ENCODE results near the gene HPSE2. TPM values are rescaled to one million over a fixed set of nuclear protein-coding genes. Genes with fewer than 3 reads are reported as not detected.
"Not testable (repeated sequence)": the region's sequence is repeated elsewhere in the genome, so short reads cannot be mapped to it uniquely, and the experiment has no call there.

HPSE2 gene
- total RNA-seq, 2 experiments from 2014 or later, result not detected

DNA sequence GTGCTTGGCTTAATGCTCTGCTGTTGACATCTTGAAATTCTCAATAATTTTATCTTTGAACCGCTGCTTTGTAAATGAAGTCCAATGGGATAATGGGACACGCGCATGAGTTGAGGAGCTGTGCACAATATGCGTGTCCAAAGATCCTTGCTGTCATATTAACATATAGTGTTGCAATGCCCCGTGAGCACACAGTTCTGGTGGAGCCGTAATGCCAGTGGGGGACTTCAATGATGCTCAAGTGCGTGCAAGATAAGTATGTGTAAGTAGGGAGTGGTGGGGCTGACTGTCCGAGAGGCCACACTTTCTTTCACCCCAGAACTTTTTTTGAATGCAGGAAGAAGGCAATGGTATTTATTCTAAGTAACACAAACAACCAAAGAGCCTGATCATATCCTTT lies 711.5 kb downstream of the HPSE2 start:
- Mint-ChIP-seq H3K27me3 (peaks cover 5% of the 10 kb centered on the region), H3K9me3 (peaks cover 2% of the 10 kb centered on the region), H3K36me3 (no peaks in the 10 kb centered on the region), H3K4me3 (no peak overlapping the region), H3K27ac (no peak overlapping the region), H3K4me1 (no peaks in the 10 kb centered on the region)
- no peak for DNase-seq

GRCh38 chr10:98519841-98520240 lies 715.8 kb downstream of the HPSE2 start:
- Mint-ChIP-seq H3K4me1 (no peaks in the 10 kb centered on the region), H3K27me3 (peaks cover 13% of the 10 kb centered on the region), H3K4me3 (no peak overlapping the region), H3K27ac (no peak overlapping the region), H3K36me3 (no peaks in the 10 kb centered on the region), H3K9me3 (peaks cover 2% of the 10 kb centered on the region)
- DNase-seq, result no peak

GRCh38 chr10:98517672-98518071 lies 718.0 kb downstream of the HPSE2 start:
- Mint-ChIP-seq H3K36me3 (no peaks in the 10 kb centered on the region), H3K27me3 (peaks cover 13% of the 10 kb centered on the region), H3K4me1 (no peaks in the 10 kb centered on the region), H3K4me3 (no peak overlapping the region), H3K9me3 (peaks cover 2% of the 10 kb centered on the region), H3K27ac (no peak overlapping the region)
- DNase-seq, result no peak

GRCh38 chr10:98516352-98516751 lies 719.3 kb downstream of the HPSE2 start:
- no peak overlapping the region for H3K4me3 Mint-ChIP-seq
- DNase-seq, result no peak
- no peaks in the 10 kb centered on the region for H3K4me1 Mint-ChIP-seq
- H3K27me3 Mint-ChIP-seq, result peaks cover 13% of the 10 kb centered on the region
- no peaks in the 10 kb centered on the region for H3K36me3 Mint-ChIP-seq
- no peak overlapping the region for H3K27ac Mint-ChIP-seq
- peaks cover 2% of the 10 kb centered on the region for H3K9me3 Mint-ChIP-seq

GRCh38 chr10:98513704-98514103 lies 721.9 kb downstream of the HPSE2 start:
- H3K9me3 Mint-ChIP-seq, result no peaks in the 10 kb centered on the region
- no peak overlapping the region for H3K27ac Mint-ChIP-seq
- no peak overlapping the region for H3K4me3 Mint-ChIP-seq
- H3K36me3 Mint-ChIP-seq, result no peaks in the 10 kb centered on the region
- peaks cover 8% of the 10 kb centered on the region for H3K27me3 Mint-ChIP-seq
- H3K4me1 Mint-ChIP-seq, result no peaks in the 10 kb centered on the region
- DNase-seq, result no peak

GRCh38 chr10:98511876-98512275 lies 723.8 kb downstream of the HPSE2 start:
- Mint-ChIP-seq H3K4me1 (no peaks in the 10 kb centered on the region), H3K9me3 (no peaks in the 10 kb centered on the region), H3K4me3 (no peak overlapping the region), H3K27ac (no peak overlapping the region), H3K27me3 (peaks cover 13% of the 10 kb centered on the region), H3K36me3 (no peaks in the 10 kb centered on the region)
- no peak for DNase-seq

- Mint-ChIP-seq H3K9me3 (no peaks in the 10 kb centered on the region), H3K4me3 (no peak overlapping the region), H3K36me3 (no peaks in the 10 kb centered on the region), H3K4me1 (no peaks in the 10 kb centered on the region), H3K27ac (no peak overlapping the region), H3K27me3 (peaks cover 9% of the 10 kb centered on the region)
- DNase-seq, result no peak
Observed at GRCh38 chr10:98510412-98510995, 725.1 kb downstream of the HPSE2 start.

GRCh38 chr10:98509745-98510144 lies 725.9 kb downstream of the HPSE2 start:
- Mint-ChIP-seq H3K27ac (no peak overlapping the region), H3K27me3 (peaks cover 5% of the 10 kb centered on the region), H3K36me3 (no peaks in the 10 kb centered on the region), H3K4me3 (no peak overlapping the region), H3K4me1 (no peaks in the 10 kb centered on the region), H3K9me3 (no peaks in the 10 kb centered on the region)
- no peak for DNase-seq

DNA sequence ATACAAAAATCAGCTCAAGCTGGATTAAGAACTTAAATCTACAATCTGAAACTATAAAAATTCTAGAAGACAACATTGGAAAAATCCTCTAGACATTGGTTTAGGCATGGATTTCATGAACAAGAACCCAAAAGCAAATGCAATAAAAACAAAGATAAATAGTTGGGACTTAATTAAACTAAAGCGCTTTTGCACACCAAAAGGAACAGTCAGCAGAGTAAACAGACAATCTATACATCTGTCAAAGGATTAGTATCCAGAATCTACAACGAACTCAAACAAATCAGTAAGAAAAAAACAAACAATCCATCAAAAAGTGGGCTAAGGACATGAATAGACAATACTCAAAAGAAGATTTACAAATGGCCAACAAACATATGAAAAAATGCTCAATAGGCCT lies 733.1 kb downstream of the HPSE2 start:
- DNase-seq, H3K4me3 Mint-ChIP-seq, H3K4me1 Mint-ChIP-seq, H3K9me3 Mint-ChIP-seq, H3K27ac Mint-ChIP-seq, H3K36me3 Mint-ChIP-seq: not testable (repeated sequence)
- peaks cover 52% of the 10 kb centered on the region for H3K27me3 Mint-ChIP-seq

DNA sequence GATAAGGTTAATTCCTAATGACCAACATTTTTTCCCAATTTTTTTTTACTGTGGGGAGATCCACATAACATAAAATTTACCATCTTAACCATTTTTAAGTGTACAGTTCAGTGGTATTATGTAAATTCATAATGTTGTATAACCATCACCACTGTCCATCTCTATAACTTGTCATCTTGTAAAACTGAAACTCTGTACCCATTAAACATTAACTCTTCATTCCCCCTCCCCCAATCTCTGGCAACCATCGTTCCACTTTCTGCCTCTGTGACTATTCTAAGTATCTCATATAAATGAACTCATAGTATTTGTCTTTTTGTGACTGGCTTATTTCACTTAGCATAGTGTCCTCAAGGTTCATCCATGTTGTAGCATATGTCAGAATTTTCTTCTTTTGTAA lies 742.9 kb downstream of the HPSE2 start:
- Mint-ChIP-seq H3K36me3 (peaks cover 2% of the 10 kb centered on the region), H3K27ac (no peak overlapping the region), H3K4me3 (no peak overlapping the region), H3K4me1 (no peaks in the 10 kb centered on the region), H3K27me3 (peaks cover 19% of the 10 kb centered on the region), H3K9me3 (peaks cover 15% of the 10 kb centered on the region)
- no peak for DNase-seq

DNA sequence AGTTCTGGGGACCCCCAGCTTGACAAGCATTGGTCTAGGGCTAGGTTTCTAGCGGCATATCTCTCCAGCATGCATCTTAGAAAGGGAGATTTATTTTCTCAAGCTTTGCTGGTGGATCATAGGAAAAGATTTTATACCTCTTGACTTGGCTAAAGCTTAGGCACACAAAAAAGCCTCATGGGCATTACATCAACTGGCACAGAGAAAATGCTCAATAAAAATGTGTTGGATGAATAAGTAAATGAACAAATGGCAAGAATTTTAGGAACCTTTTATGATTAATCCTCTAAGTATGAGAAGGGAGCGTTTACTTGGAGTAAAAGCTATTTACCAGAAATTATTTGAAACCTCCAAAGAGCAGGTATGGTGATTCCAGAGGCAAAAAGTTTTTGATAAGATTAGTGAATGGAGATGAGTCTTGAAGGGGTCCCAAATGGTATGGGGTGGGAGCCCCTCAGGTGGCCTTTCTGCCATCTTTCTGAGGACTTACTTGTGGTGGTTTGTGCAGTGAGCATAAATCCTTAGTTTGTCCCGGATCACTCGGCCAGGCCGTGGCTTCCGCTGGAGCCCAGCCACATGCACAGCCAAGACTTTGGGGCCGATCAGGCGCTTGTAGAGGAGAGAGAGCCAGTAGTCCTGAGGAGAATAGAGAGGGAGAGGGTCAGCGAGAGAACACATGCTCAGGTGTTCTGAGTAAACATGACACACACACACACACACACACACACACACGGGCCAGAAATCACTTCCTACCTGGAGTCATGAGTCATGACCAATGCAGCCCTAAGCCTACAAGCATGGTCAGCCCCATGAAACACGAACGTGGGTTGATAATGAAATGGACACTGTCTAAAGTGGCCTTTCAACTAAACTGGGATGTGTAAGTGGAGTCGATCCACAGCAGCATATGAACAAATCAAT lies 745.8 kb downstream of the HPSE2 start:
- H3K4me1 Mint-ChIP-seq, result no peaks in the 10 kb centered on the region
- no peak for DNase-seq
- H3K4me3 Mint-ChIP-seq, result no peak overlapping the region
- no peaks in the 10 kb centered on the region for H3K36me3 Mint-ChIP-seq
- H3K27ac Mint-ChIP-seq, result no peak overlapping the region
- peaks cover 2% of the 10 kb centered on the region for H3K9me3 Mint-ChIP-seq
- peaks cover 11% of the 10 kb centered on the region for H3K27me3 Mint-ChIP-seq

DNA sequence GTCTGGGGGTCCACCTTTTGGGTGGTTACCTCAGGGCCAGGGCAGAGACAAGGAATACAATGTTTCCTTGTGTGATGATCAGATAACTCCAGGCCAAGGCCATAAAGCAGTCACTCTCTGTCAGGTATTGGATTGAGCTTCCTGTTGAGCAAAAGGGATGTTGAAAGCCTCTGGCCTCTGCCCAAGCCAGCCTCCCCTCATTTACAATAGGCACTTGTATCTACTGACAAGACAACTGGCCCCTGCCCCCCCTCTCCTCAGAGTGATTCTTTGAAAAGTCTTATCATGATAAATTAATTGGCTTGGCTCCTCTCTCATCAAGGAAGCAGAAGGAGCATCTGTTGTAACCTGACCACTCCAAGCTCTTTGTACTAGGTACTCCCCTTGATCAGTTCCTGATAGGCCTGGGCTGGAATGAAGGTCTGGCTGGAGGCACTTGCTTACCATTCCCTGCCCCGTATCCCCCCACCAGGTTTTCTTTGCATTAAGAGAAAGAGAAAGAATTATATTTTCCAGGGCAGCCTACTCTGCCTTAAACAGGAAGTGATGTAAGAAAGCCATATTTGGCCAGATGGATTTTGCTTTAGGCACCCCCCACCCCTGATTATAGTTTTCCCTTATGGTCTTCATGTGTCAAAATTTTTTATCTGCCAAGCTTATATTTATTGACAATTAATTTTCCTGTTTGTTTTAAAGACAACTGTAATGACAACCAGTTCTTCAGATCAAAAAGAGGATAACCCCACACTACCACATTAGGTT lies 746.8 kb downstream of the HPSE2 start:
- Mint-ChIP-seq H3K27me3 (peaks cover 8% of the 10 kb centered on the region), H3K36me3 (no peaks in the 10 kb centered on the region), H3K27ac (no peak overlapping the region), H3K9me3 (peaks cover 1% of the 10 kb centered on the region), H3K4me3 (no peak overlapping the region), H3K4me1 (no peaks in the 10 kb centered on the region)
- no peak for DNase-seq

DNA sequence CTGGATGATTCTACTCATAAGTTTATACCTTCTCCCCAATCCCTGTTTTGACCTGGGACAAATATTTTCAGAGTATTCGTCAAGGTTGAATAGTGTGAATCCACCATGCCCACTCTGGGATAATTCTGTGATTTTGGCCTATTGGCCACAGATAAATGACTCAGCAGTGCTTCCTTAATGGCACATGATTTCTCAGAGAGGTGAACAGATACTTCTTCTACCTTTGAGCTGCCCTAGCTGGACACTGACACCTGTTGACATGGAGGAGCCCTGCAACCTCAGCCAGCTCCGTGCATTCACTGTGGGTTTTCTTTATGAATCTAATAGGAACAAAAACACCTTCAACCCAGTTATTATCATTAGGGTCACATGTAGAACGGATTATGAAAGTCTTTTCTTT lies 748.0 kb downstream of the HPSE2 start:
- H3K4me1 Mint-ChIP-seq, result no peaks in the 10 kb centered on the region
- H3K27ac Mint-ChIP-seq, result no peak overlapping the region
- H3K9me3 Mint-ChIP-seq, result peaks cover 1% of the 10 kb centered on the region
- H3K27me3 Mint-ChIP-seq, result peaks cover 1% of the 10 kb centered on the region
- H3K4me3 Mint-ChIP-seq, result no peak overlapping the region
- H3K36me3 Mint-ChIP-seq, result no peaks in the 10 kb centered on the region
- no peak for DNase-seq

DNA sequence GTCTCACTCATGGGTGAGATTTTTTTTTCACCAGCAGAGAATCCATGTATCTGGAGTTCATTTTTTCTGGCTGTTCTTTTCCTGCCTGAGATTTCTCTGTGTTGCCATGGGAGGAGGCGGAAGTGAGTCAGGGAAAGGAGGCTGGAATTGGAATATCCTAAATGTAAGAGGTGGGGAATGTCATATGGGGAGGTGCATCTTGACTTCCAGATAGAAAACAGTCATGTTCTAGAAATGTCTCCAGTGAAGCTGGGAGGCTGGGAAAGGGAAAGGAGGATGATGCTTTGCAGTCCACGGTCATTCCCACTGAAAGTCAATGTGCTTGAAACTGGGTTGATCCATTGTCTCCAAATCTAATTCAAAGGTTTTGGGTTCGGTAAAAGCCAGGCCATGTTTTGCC lies 749.2 kb downstream of the HPSE2 start:
- H3K9me3 Mint-ChIP-seq, result peaks cover 1% of the 10 kb centered on the region
- no peak overlapping the region for H3K27ac Mint-ChIP-seq
- H3K4me1 Mint-ChIP-seq, result no peaks in the 10 kb centered on the region
- no peaks in the 10 kb centered on the region for H3K36me3 Mint-ChIP-seq
- DNase-seq, result no peak
- H3K4me3 Mint-ChIP-seq, result no peak overlapping the region
- H3K27me3 Mint-ChIP-seq, result no peaks in the 10 kb centered on the region

DNA sequence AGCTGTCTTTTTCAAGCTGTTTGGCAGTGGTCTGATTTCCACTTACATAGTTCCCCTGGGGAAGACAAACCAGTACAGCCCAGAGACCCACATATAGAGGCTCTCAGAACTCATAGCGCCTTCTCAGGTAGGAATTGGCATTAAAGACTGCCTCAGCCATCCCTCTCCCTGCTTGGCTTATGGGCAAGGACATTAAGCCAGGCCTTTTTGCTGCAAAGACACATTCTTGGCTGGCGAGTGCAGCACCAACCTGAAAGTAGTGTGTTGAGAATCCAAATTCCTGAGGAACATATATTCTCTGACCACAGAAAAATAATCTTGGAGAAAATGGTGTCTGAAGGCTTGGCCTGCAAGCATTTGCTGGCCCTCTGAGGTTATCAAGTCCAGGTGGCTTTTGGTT lies 749.7 kb downstream of the HPSE2 start:
- Mint-ChIP-seq H3K27me3 (no peaks in the 10 kb centered on the region), H3K36me3 (no peaks in the 10 kb centered on the region), H3K4me1 (no peaks in the 10 kb centered on the region), H3K27ac (no peak overlapping the region), H3K4me3 (no peak overlapping the region), H3K9me3 (peaks cover 1% of the 10 kb centered on the region)
- no peak for DNase-seq

Measured in activated naive CD8-positive, alpha-beta T cell treated with anti-CD3 and anti-CD28 coated beads for 36 hours (primary cell).